Measurements from ENCODE around the gene MS4A15. TPM values are rescaled to one million over a fixed set of nuclear protein-coding genes. Genes with fewer than 3 reads are reported as not detected.

The MS4A15 gene
- total RNA-seq, 4 donors from 2014 or later, result not detected

DNA sequence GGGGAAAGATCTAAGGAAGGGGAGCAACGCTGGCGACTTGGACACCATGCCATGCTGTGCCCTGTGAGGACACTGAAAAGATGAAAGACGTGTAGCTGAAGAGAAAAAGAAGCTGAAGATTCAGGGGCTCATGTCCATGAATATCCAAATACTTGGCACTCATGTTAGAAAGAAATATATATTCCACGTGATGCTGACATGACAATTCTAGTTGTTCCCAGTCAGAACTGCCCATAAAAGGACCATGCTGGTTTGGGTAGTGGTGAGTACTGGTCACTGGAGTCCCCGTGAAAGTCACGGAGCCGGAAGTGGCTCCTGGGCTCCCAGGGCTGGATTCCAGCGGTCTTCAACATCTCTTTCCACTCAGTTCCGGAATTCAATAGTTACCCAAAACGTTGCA, 9.9 kb downstream of the MS4A15 start:
- no peak for ATAC-seq
- H3K27me3 ChIP-seq, result peaks cover 48% of the 10 kb centered on the region
- H3K27ac ChIP-seq, result no peak overlapping the region
- no peaks in the 10 kb centered on the region for H3K4me1 ChIP-seq
- no peaks in the 10 kb centered on the region for H3K9me3 ChIP-seq
- no peak overlapping the region for H3K4me3 ChIP-seq
- no peaks in the 10 kb centered on the region for H3K36me3 ChIP-seq
- WGBS, 2 donors (ENCODE audit: low coverage in 1 of 2), result 65 to 87% methylated on average over 10 of the region's 10 CpGs
- TF ChIP-seq EP300 (IDR thresholded peaks at IDR 0.05) (no peak), POLR2AphosphoS5 (IDR thresholded peaks at IDR 0.05) (no peak), POLR2A (IDR thresholded peaks at IDR 0.05) (no peak)
- TF ChIP-seq, protein P1, sequence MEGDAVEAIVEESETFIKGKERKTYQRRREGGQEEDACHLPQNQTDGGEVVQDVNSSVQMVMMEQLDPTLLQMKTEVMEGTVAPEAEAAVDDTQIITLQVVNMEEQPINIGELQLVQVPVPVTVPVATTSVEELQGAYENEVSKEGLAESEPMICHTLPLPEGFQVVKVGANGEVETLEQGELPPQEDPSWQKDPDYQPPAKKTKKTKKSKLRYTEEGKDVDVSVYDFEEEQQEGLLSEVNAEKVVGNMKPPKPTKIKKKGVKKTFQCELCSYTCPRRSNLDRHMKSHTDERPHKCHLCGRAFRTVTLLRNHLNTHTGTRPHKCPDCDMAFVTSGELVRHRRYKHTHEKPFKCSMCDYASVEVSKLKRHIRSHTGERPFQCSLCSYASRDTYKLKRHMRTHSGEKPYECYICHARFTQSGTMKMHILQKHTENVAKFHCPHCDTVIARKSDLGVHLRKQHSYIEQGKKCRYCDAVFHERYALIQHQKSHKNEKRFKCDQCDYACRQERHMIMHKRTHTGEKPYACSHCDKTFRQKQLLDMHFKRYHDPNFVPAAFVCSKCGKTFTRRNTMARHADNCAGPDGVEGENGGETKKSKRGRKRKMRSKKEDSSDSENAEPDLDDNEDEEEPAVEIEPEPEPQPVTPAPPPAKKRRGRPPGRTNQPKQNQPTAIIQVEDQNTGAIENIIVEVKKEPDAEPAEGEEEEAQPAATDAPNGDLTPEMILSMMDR (IDR thresholded peaks at IDR 0.05), result no peak

DNA sequence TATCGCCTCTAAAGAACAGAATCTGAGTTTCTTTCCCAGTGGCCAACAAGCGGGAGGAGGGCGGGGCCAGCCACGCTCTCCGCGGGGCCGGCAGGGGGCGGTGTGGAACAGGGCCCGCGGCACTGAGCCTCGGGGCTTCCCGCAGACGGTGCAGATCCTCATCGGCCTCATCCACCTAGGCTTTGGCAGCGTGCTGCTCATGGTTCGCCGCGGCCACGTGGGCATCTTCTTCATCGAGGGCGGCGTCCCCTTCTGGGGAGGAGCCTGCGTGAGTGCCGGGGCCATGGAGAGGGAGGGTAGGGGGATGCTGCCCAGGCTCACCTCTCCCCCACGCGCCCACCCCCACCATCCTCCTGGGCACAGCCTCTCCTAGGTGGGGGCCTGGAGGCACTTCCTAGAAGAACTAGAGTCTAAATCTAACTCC, 10.7 kb downstream of the MS4A15 start:
- WGBS, 2 donors (ENCODE audit: low coverage in 1 of 2), result no CpG with 5 or more reads among the region's 26 CpGs

DNA sequence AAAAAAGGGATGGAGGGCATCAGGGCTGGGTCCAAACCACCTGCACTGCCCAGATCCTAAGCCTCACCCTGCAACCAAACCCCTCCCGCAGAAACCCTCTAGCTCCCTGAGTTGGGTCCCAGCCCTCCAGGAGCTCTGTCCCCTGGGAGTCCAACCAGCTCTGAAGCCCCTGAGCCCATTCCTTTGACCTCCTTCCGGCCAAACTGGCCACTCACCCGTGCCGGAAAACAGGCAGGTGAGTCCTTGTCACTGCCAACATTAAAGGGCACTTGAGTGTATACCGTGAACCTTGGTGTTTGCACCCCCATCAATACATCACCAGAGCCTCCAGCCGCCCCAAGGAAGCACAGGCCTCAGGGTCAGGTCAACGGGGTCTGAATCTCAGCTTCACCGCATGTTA, 11.5 kb downstream of the MS4A15 start:
- Histone ChIP-seq H3K27me3 (peaks cover 43% of the 10 kb centered on the region), H3K4me3 (no peak overlapping the region), H3K27ac (no peak overlapping the region), H3K4me1 (no peaks in the 10 kb centered on the region), H3K36me3 (no peaks in the 10 kb centered on the region), H3K9me3 (no peaks in the 10 kb centered on the region)
- no peak for ATAC-seq
- WGBS, 2 donors (ENCODE audit: low coverage in 1 of 2), result 92% methylated on average over 5 of the region's 8 CpGs; no CpG with 5 or more reads in 1 of the 2 donors
- TF ChIP-seq POLR2AphosphoS5 (IDR thresholded peaks at IDR 0.05), result no peak
- TF ChIP-seq POLR2A (IDR thresholded peaks at IDR 0.05), result no peak
- TF ChIP-seq, protein P1 (IDR thresholded peaks at IDR 0.05), result no peak
- no peak for TF ChIP-seq EP300 (IDR thresholded peaks at IDR 0.05)

More for the DNA sequence above, 10.7 kb downstream of the MS4A15 start:
- Histone ChIP-seq H3K36me3 (no peaks in the 10 kb centered on the region), H3K4me1 (no peaks in the 10 kb centered on the region), H3K27me3 (peaks cover 48% of the 10 kb centered on the region), H3K9me3 (no peaks in the 10 kb centered on the region), H3K4me3 (no peak overlapping the region), H3K27ac (no peak overlapping the region)
- TF ChIP-seq EP300 (IDR thresholded peaks at IDR 0.05), result no peak
- no peak for TF ChIP-seq POLR2A (IDR thresholded peaks at IDR 0.05)
- no peak for ATAC-seq

DNA sequence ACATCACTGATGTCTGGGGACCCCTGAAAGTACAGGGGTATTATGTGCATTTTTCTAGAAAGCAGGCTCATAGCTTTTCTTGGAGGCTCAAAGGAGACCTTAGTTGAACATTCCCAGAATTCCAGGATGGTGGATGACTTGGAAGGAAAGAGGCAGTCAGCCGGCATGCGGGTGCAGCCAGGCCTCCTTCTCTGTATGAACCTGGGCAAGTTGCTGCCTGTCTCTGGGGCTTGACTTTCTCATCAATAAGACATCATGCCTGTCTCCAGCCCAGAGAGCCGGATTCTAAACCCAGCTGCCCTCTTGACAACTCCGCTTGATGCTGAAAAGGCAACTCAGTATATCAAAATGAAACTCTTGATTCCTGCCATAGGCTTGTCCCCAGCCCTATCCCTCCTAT, 12.6 kb downstream of the MS4A15 start:
- H3K27ac ChIP-seq, result no peak overlapping the region
- H3K9me3 ChIP-seq, result no peaks in the 10 kb centered on the region
- 20 to 60% methylated on average over 1 of the region's 4 CpGs for WGBS, 2 donors (ENCODE audit: low coverage in 1 of 2)
- no peak overlapping the region for H3K4me3 ChIP-seq
- TF ChIP-seq EP300 (IDR thresholded peaks at IDR 0.05) (no peak), POLR2AphosphoS5 (IDR thresholded peaks at IDR 0.05) (no peak), POLR2A (IDR thresholded peaks at IDR 0.05) (no peak)
- TF ChIP-seq, protein P1 (IDR thresholded peaks at IDR 0.05), result no peak
- H3K4me1 ChIP-seq, result no peaks in the 10 kb centered on the region
- H3K36me3 ChIP-seq, result no peaks in the 10 kb centered on the region
- ATAC-seq, result no peak
- peaks cover 34% of the 10 kb centered on the region for H3K27me3 ChIP-seq

DNA sequence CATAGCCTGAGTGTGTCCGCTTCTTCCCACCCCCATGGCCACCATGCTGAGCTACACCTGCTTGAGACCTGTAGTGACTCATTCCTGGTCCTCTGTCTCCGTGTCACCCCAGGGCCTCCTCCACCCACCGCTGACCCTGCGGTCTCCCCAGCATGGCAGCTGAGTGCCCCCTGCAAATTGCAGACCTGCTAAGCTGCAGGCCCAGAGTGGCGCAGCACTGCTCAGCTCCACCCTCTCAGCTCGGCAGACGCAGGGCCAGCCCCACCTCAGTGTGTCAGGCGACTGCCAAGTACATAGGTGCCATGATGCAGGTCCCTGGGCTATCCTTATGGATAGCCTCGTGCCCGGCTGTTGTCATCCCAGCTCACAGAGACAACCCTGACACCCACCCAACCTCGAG, 13.1 kb downstream of the MS4A15 start:
- no peak for ATAC-seq
- Histone ChIP-seq H3K4me3 (no peak overlapping the region), H3K27ac (no peak overlapping the region), H3K27me3 (peaks cover 30% of the 10 kb centered on the region), H3K4me1 (peaks cover 0 to 3% (median 0%) of the 10 kb centered on the region in 3 donors), H3K36me3 (no peaks in the 10 kb centered on the region), H3K9me3 (no peaks in the 10 kb centered on the region)
- WGBS, 2 donors (ENCODE audit: low coverage in 1 of 2), result 92 to 94% methylated on average over 5 to 7 of the region's 11 CpGs
- no peak for TF ChIP-seq POLR2A (IDR thresholded peaks at IDR 0.05)
- TF ChIP-seq, protein P1 (IDR thresholded peaks at IDR 0.05), result no peak
- TF ChIP-seq POLR2AphosphoS5 (IDR thresholded peaks at IDR 0.05), result no peak
- TF ChIP-seq EP300 (IDR thresholded peaks at IDR 0.05), result no peak

Measured in gastroesophageal sphincter (tissue), 4 donors.